HG02943 (cell line): ENCODE data around the gene ZNF780B.

Experiments
- ATAC-seq: cut with Tn5 transposase; IDR thresholded peaks from one replicate; pipeline ENCODE4 v1.9.1; 2021; ENCODE audit warnings: mild to moderate bottlenecking, low read depth, moderate library complexity; ENCODE audit not compliant: unreplicated experiment

Gene ZNF780B

DNA sequence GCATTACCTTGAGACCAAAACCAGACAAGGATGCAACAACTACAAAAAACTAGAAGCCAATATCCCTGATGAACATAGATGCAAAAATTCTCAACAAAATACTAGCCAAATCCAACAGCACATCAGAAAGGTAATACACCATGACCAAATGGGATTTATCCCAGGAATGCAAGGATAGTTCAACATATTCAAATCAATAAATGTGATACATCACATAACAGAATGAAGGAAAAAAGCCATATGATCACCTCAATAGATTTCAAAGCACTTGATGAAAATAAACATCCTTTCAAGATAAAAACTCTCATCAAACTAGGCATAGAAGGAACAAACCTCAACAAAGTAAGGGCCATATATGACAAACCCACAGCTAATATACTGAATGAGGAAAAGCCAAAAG lies 69.4 kb downstream of the ZNF780B start:
- ATAC-seq, result no peak

DNA sequence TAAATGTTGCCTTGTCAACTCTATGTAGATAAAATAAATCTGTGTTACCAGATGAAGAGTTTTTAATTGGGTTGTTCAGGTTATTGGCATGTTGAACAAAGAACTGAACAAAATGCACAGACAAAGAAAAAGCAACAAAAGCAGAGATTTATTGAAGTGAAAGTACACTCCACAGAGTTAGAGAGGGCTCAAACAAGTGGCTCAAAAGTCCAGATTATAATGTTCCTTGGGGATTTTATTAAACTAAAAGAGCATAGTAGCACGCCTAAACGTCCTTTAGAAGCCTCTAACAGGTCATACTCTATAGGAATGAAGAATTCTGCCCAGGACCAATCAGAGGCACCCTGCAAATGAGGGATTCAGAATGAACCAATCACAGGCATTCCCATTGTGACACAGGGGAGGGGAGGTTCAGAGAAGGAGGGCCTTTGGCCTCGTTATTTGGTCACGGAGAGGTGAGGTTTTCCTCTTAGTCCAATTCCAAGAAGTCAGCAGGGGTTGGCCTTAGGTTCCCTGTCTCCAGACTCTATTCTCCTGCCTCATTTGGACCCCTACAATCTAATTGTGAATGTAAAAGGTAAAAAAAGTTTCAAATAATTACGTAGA lies 72.2 kb downstream of the ZNF780B start:
- ATAC-seq, result no peak

DNA sequence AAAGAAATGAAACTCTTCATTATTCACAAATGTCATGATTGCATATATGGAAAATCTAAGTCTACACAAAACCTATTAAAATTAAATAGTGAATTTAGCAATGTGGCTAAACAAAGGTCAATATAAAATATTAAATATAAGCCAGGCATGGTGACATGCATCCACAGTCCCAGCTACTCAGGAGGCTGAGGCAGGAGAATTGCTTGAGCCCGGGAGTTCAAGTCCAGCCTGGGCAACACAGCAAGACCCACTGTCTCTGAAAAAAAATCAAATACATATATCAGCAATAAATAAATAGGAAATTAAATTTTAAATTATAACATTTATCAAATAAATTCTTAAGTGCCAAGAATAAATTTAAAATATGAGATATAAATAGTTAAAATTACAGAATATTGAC lies 73.1 kb downstream of the ZNF780B start:
- ATAC-seq, result no peak
